Measurements from ENCODE around the gene TTYH3.

GRCh38 chr7:2657920-2658671 is 26.3 kb downstream of the TTYH3 start:
- TF ChIP-seq CTCF (IDR thresholded peaks at IDR 0.05), result no peak
- no peak for TF ChIP-seq POLR2A (IDR thresholded peaks at IDR 0.05)
- TF ChIP-seq POLR2AphosphoS5 (IDR thresholded peaks at IDR 0.05; ENCODE audit: insufficient read depth in 1 of 2, low read depth in 1 of 2), result no peak

Measured in vagina (tissue), 2 donors.